Osteoblast (primary cell): Measurements from ENCODE around the gene HRC. TPM values are rescaled to one million over a fixed set of nuclear protein-coding genes. Genes with fewer than 3 reads are reported as not detected.

ENCODE experiments used
- DNase-seq: peaks from one replicate; pipeline ENCODE4 v3.0.0; 2011; ENCODE audit warnings: low spot score, mixed read lengths; ENCODE audit not compliant: insufficient read length; ENCODE audit errors: missing footprints
- H2AFZ ChIP-seq: 2 replicates; pipeline ENCODE4 v1.6.0; 2011; ENCODE audit warnings: mild to moderate bottlenecking, low read length
- H3K27ac ChIP-seq: 2 replicates; pipeline ENCODE4 v1.5.1; 2011; ENCODE audit warnings: mild to moderate bottlenecking, low read depth, low read length, moderate library complexity
- H3K27me3 ChIP-seq: 2 replicates; pipeline ENCODE4 v1.6.0; 2012; ENCODE audit warnings: mild to moderate bottlenecking, control low read depth, inconsistent platforms, low read length, moderate library complexity; ENCODE audit not compliant: insufficient read depth
- H3K36me3 ChIP-seq: 2 replicates; pipeline ENCODE4 v1.5.1; 2011; ENCODE audit warnings: mild to moderate bottlenecking, low read length, control low read depth, moderate library complexity; ENCODE audit not compliant: insufficient read depth
- H3K4me1 ChIP-seq: 2 replicates; pipeline ENCODE4 v1.5.1; 2011; ENCODE audit warnings: mild to moderate bottlenecking, low read length, control low read depth, moderate library complexity; ENCODE audit not compliant: insufficient read depth
- H3K4me2 ChIP-seq: 2 replicates; pipeline ENCODE4 v1.6.0; 2011; ENCODE audit warnings: mild to moderate bottlenecking, low read length; ENCODE audit not compliant: insufficient read depth
- H3K4me3 ChIP-seq: fragments of 200-600 bp; sonication (generic); 3 replicates; pipeline ENCODE4 v1.5.1; 2012; ENCODE audit warnings: mild to moderate bottlenecking, low read length, inconsistent platforms; ENCODE audit not compliant: insufficient read depth
- H3K79me2 ChIP-seq: 2 replicates; pipeline ENCODE4 v1.6.0; 2012; ENCODE audit warnings: mild to moderate bottlenecking, low read length, control low read depth, inconsistent platforms; ENCODE audit not compliant: insufficient read depth
- H3K9me3 ChIP-seq: 2 replicates; pipeline ENCODE4 v1.5.1; 2011; ENCODE audit warnings: low read depth, low read length, control low read depth
- H4K20me1 ChIP-seq: 2 replicates; pipeline ENCODE4 v1.6.0; 2012; ENCODE audit warnings: mild to moderate bottlenecking, low read length, control low read depth; ENCODE audit not compliant: insufficient read depth
- total RNA-seq: library from RNA; depleted of rRNA; stranded (reverse); fragments of >200 nt; gene quantifications from 2 replicates; pipeline ENCODE4 v1.2.3, GENCODE V29; 2012
- TF ChIP-seq, protein P1 (sequence below): IDR thresholded peaks from 2 replicates; pipeline ENCODE4 v1.5.1; 2011; ENCODE audit warnings: mild to moderate bottlenecking, low read depth, low read length, moderate library complexity; ENCODE audit errors: extremely low read depth

The HRC gene
- total RNA-seq, 1 donor, result not detected

DNA sequence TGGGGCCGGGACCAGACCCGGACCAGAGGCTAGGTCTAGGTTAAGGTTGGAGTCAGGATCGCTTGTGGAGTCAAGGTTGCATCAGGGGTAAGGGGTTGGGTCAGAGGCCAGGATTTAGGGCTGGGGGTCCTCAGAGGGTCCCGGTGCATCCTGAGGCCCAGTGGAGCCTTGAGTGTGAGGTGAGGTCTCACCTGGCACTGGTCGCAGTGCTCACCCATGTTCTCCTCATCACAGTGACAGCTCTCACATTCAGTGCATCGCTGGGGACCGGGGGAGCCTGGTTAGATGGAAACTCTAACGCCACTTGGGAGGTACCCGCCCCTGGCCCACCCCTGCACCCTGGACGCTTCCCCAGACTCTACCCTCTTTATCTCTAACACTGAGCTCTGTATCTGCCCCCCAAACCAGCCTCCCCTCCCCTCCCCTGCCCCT is 3.1 kb downstream of the HRC start:
- Histone ChIP-seq H3K4me3 (peak overlapping the region; percentile 3), H3K9me3 (no peaks in the 10 kb centered on the region)
- DNase-seq, result peak; percentile 54

DNA sequence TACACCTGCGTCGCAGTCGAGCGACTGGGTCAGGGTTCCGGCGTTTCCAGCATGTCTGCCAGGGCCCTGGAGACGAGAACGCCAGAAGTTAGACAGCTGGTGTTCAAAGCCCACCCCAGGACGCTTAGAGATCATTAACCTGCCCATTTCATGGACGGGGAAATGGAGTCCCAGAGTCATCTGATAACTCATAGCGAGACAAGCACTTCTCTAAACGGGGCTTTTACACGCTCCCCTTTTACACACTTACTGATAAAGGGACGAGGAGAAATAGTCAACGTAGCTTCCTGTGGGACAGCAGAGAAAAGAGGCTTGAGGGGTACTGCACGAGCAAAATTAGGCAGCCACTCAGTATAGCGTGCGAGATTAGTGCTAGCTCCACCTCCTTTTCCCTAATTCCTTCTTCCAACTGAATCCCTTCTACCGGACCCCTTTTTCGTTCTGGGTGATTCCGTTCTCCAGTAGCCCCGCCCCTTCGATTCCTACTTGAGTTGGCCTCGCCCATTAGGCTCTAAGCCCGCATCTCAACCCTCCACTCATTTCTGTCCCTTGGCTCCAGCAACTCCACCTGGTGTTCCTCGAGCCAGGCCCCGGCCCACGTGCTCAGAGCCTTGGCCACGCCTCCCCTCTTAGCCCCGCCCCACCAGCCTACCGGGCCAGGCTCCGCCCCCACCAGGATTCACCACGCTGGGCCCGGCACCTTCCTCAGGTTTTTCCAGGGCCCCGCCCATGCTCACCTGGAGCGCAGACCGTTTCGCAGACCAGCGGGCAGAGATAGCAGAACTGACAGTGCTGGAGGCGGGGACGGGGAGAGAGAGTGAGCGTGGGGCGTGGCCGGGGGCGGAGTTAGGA is 3.7 kb downstream of the HRC start:
- H3K4me3 ChIP-seq, result peak overlapping the region; percentile 92
- H3K9me3 ChIP-seq, result no peaks in the 10 kb centered on the region
- H3K4me2 ChIP-seq, result peak overlapping the region; percentile 98
- peaks cover 20% of the 10 kb centered on the region for H3K4me1 ChIP-seq
- H4K20me1 ChIP-seq, result no peaks in the 10 kb centered on the region
- no peak overlapping the region for H2AFZ ChIP-seq
- no peak overlapping the region for H3K27ac ChIP-seq
- peak; percentile 89 for DNase-seq
- peaks cover 3% of the 10 kb centered on the region for H3K27me3 ChIP-seq
- no peaks in the 10 kb centered on the region for H3K79me2 ChIP-seq
- no peaks in the 10 kb centered on the region for H3K36me3 ChIP-seq
- TF ChIP-seq, protein P1, sequence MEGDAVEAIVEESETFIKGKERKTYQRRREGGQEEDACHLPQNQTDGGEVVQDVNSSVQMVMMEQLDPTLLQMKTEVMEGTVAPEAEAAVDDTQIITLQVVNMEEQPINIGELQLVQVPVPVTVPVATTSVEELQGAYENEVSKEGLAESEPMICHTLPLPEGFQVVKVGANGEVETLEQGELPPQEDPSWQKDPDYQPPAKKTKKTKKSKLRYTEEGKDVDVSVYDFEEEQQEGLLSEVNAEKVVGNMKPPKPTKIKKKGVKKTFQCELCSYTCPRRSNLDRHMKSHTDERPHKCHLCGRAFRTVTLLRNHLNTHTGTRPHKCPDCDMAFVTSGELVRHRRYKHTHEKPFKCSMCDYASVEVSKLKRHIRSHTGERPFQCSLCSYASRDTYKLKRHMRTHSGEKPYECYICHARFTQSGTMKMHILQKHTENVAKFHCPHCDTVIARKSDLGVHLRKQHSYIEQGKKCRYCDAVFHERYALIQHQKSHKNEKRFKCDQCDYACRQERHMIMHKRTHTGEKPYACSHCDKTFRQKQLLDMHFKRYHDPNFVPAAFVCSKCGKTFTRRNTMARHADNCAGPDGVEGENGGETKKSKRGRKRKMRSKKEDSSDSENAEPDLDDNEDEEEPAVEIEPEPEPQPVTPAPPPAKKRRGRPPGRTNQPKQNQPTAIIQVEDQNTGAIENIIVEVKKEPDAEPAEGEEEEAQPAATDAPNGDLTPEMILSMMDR, result no peak

More for the DNA sequence above, 3.1 kb downstream of the HRC start:
- Histone ChIP-seq H3K36me3 (no peaks in the 10 kb centered on the region), H3K79me2 (no peaks in the 10 kb centered on the region), H2AFZ (no peak overlapping the region), H3K4me1 (peaks cover 20% of the 10 kb centered on the region), H3K27me3 (peaks cover 3% of the 10 kb centered on the region), H4K20me1 (no peaks in the 10 kb centered on the region), H3K4me2 (no peak overlapping the region), H3K27ac (no peak overlapping the region)
- TF ChIP-seq, protein P1, result no peak

DNA sequence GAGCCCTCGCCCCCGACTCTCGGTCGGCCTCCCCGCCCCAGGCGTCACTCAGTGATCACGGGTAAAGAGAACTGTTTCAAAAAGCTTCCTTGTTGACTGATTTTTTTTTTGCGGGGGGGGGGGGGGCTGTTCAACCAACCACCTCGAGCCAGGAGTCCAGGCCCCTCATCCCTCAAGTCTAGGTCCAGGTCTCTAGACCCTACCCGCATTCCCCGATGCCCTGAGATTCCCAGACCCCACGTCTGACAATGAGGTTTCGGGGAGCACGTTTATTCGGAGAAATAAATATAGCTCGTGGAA is 4.3 kb downstream of the HRC start:
- peaks cover 24% of the 10 kb centered on the region for H3K4me1 ChIP-seq
- H3K27ac ChIP-seq, result no peak overlapping the region
- no peaks in the 10 kb centered on the region for H4K20me1 ChIP-seq
- peaks cover 3% of the 10 kb centered on the region for H3K27me3 ChIP-seq
- peak overlapping the region; percentile 98 for H3K4me2 ChIP-seq
- H3K4me3 ChIP-seq, result peak overlapping the region; percentile 92
- H3K9me3 ChIP-seq, result no peaks in the 10 kb centered on the region
- peak; percentile 76 for DNase-seq
- H2AFZ ChIP-seq, result peak overlapping the region; percentile 95
- TF ChIP-seq, protein P1, result no peak
- no peaks in the 10 kb centered on the region for H3K36me3 ChIP-seq
- H3K79me2 ChIP-seq, result no peaks in the 10 kb centered on the region

DNA sequence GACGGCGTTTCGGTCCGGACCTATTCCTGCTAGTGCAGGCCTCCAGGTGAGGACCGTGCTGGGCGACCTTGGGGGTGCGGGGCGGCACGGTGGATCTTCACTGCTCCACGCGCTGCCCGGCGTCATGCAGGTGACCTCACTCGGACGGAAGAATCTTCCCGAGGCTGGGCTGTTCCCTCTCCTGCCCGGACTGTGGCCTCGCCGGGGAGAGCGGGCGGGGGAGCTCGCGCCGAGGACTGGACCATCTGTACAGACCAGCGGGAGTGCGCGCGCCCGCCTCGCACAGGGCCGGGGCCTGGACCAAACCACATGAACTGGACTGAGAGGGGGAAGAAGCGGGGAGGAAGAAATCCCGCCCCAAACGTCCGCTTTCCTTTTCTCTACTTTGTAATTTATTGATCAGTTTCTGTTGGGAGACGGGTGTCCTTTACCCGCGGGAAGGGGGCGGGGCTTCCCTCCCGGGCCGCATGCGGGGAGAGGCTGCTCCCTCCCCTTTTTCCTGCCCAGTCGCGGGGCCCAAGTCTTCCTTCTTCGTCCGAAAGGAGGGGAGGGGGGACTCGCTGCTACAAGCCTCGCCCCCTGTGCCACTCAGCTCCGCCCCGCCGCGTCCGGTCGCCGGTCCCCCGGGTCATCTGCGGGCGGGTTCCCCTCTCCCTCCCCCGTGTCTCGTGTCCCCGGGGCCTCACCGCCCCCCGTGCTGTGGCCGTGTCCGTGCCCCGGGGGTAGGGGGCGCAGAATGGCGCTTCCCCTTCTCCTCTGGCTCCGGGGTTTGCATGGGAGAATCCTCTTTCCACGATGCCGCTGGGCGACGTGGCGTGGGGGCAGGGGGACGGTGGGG is 4.9 kb downstream of the HRC start:
- Histone ChIP-seq H3K36me3 (no peaks in the 10 kb centered on the region), H3K79me2 (no peaks in the 10 kb centered on the region), H3K4me2 (peak overlapping the region; percentile 98), H3K4me1 (peaks cover 28% of the 10 kb centered on the region), H3K27ac (peak overlapping the region; percentile 60), H3K27me3 (no peaks in the 10 kb centered on the region), H4K20me1 (no peaks in the 10 kb centered on the region), H3K4me3 (peak overlapping the region; percentile 92), H3K9me3 (no peaks in the 10 kb centered on the region), H2AFZ (peak overlapping the region; percentile 95)
- peak; percentile 97 for DNase-seq
- TF ChIP-seq, protein P1, result no peak
